PC-9 (cell line): Measurements from ENCODE around the gene CACNA2D4. TPM values are rescaled to one million over a fixed set of nuclear protein-coding genes. Genes with fewer than 3 reads are reported as not detected.
"Not testable (repeated sequence)": the region's sequence is repeated elsewhere in the genome, so short reads cannot be mapped to it uniquely, and the experiment has no call there.

ENCODE experiments used
- BruUV-seq: library from RNA; stranded (reverse); fragments of 400-500 nt; replicated peaks from 2 replicates; lab custom pipeline; 2021; lab: Mats Ljungman, UMichigan
- CTCF ChIA-PET: fragments of 300-600 bp; sonication (Branson Sonifier 250); formaldehyde crosslinking; loops from one replicate; lab custom pipeline; 2022; ENCODE audit warnings: antibody characterized with exemption; lab: Charles Lee
- POLR2A ChIA-PET: fragments of 300-600 bp; sonication (Branson Sonifier 250); formaldehyde crosslinking; loops from one replicate; lab custom pipeline; 2022; ENCODE audit warnings: antibody characterized with exemption; ENCODE audit not compliant: unreplicated experiment; lab: Charles Lee
- DNase-seq, 2 experiments: peaks; one replicate each; pipeline versions ENCODE4 v3.0.0 to v3.0.0-alpha.2; 2015 to 2022; ENCODE audit warnings: mixed read lengths in 1 of 2
- H2AFZ ChIP-seq: fragments of 200-600 bp; sonication (generic); 2 replicates; pipeline ENCODE4 v1.8.1; 2017; ENCODE audit warnings: antibody characterized with exemption
- H3F3A ChIP-seq: fragments of 200-600 bp; sonication (generic); 2 replicates; pipeline ENCODE4 v1.8.1; 2017; ENCODE audit warnings: antibody characterized with exemption, mild to moderate bottlenecking, low read depth; ENCODE audit not compliant: insufficient read depth
- H3K27ac ChIP-seq: fragments of 200-600 bp; sonication (generic); 2 replicates; pipeline ENCODE4 v1.6.1; 2016; ENCODE audit warnings: mixed run types
- H3K27me3 ChIP-seq: fragments of 200-600 bp; sonication (generic); 2 replicates; pipeline ENCODE4 v1.6.1; 2016; ENCODE audit warnings: low read depth, mixed run types; ENCODE audit not compliant: insufficient read depth
- H3K36me3 ChIP-seq: fragments of 200-600 bp; sonication (generic); 2 replicates; pipeline ENCODE4 v1.6.1; 2016; ENCODE audit warnings: low read depth, mixed run types
- H3K4me1 ChIP-seq: fragments of 200-600 bp; sonication (generic); replicated peaks from 2 replicates; pipeline ENCODE4 v1.6.1; 2016; ENCODE audit warnings: mixed run types; ENCODE audit not compliant: insufficient read depth
- H3K4me2 ChIP-seq: fragments of 200-600 bp; sonication (generic); 2 replicates; pipeline ENCODE4 v1.6.1; 2017; ENCODE audit warnings: mixed run types
- H3K4me3 ChIP-seq: fragments of 200-600 bp; sonication (generic); 2 replicates; pipeline ENCODE4 v1.6.1; 2016; ENCODE audit warnings: mixed run types
- H3K79me2 ChIP-seq: fragments of 200-600 bp; sonication (generic); 2 replicates; pipeline ENCODE4 v1.6.1; 2017; ENCODE audit warnings: low read depth, mixed run types
- H3K9me2 ChIP-seq: fragments of 200-600 bp; sonication (generic); 2 replicates; pipeline ENCODE4 v1.8.1; 2017; ENCODE audit warnings: mild to moderate bottlenecking; ENCODE audit not compliant: insufficient read depth
- H3K9me3 ChIP-seq: fragments of 200-600 bp; sonication (generic); 2 replicates; pipeline ENCODE4 v1.8.1; 2016; ENCODE audit warnings: low read depth; ENCODE audit not compliant: insufficient read depth
- H4K20me1 ChIP-seq: fragments of 200-600 bp; sonication (generic); 2 replicates; pipeline ENCODE4 v1.8.1; 2017; ENCODE audit not compliant: insufficient read depth
- CTCF ChIP-seq: fragments of 200-600 bp; sonication (generic); conservative IDR thresholded peaks from 2 replicates; pipeline ENCODE4 v1.6.1; 2017; ENCODE audit warnings: mixed run types, antibody characterized with exemption, mild to moderate bottlenecking, moderate library complexity
- EZH2 ChIP-seq: fragments of 200-600 bp; sonication (generic); IDR thresholded peaks from 2 replicates; pipeline ENCODE4 v1.8.0; 2017; ENCODE audit warnings: antibody characterized with exemption, low read depth
- intact Hi-C: fragments of 100-400 bp; cut with micrococcal nuclease; formaldehyde crosslinking; loops from one replicate; pipeline ENCODE4 v1.10.0; 2022; ENCODE audit not compliant: unreplicated experiment
- total RNA-seq: library from RNA; stranded (reverse); gene quantifications from 2 replicates; pipeline ENCODE4 v1.2.3, GENCODE V29; 2021

Gene CACNA2D4
- total RNA-seq, 1 experiment from 2014 or later: not detected

GRCh38 chr12:1948883-1949282 is 30.4 kb upstream of the CACNA2D4 start:
- Histone ChIP-seq H3K36me3 (no peaks in the 10 kb centered on the region), H3K4me3 (no peak overlapping the region), H2AFZ (no peak overlapping the region), H3K79me2 (no peaks in the 10 kb centered on the region), H3K9me3 (no peaks in the 10 kb centered on the region), H3K4me2 (no peak overlapping the region), H4K20me1 (no peaks in the 10 kb centered on the region), H3K27me3 (no peaks in the 10 kb centered on the region), H3K9me2 (no peaks in the 10 kb centered on the region), H3K27ac (no peak overlapping the region), H3F3A (no peaks in the 10 kb centered on the region), H3K4me1 (no peaks in the 10 kb centered on the region)
- ChIA-PET CTCF (no interaction called here), POLR2A (interaction anchor here (0.7 kb wide), 1 partner anchor 252 kb away, joined by 3 read pairs; no protein-coding TSS in a partner anchor)
- no peak for TF ChIP-seq CTCF
- no peak for TF ChIP-seq EZH2
- intact Hi-C loops: no loop called here
- DNase-seq: no peak
- BruUV-seq: no TSS peak

GRCh38 chr12:1947081-1947480 is 28.6 kb upstream of the CACNA2D4 start:
- no peaks in the 10 kb centered on the region for H3K36me3 ChIP-seq
- H3K4me2 ChIP-seq: no peak overlapping the region
- no peaks in the 10 kb centered on the region for H3K27me3 ChIP-seq
- POLR2A ChIA-PET: no interaction called here
- no peak for DNase-seq
- no peaks in the 10 kb centered on the region for H3K9me3 ChIP-seq
- no peaks in the 10 kb centered on the region for H3F3A ChIP-seq
- no peaks in the 10 kb centered on the region for H3K79me2 ChIP-seq
- BruUV-seq: no TSS peak
- H2AFZ ChIP-seq: no peak overlapping the region
- H3K27ac ChIP-seq: no peak overlapping the region
- no peaks in the 10 kb centered on the region for H3K4me1 ChIP-seq
- TF ChIP-seq EZH2 (no peak), CTCF (no peak)
- no peak overlapping the region for H3K4me3 ChIP-seq
- H3K9me2 ChIP-seq: no peaks in the 10 kb centered on the region
- intact Hi-C loops: no loop called here
- CTCF ChIA-PET: no interaction called here
- no peaks in the 10 kb centered on the region for H4K20me1 ChIP-seq

GRCh38 chr12:1946296-1946695 is 27.8 kb upstream of the CACNA2D4 start:
- H4K20me1 ChIP-seq: no peaks in the 10 kb centered on the region
- no peak overlapping the region for H3K4me3 ChIP-seq
- CTCF ChIA-PET: no interaction called here
- H3K4me2 ChIP-seq: no peak overlapping the region
- intact Hi-C loops: no loop called here
- H3K27me3 ChIP-seq: no peaks in the 10 kb centered on the region
- H3K36me3 ChIP-seq: no peaks in the 10 kb centered on the region
- no peaks in the 10 kb centered on the region for H3K9me2 ChIP-seq
- H3F3A ChIP-seq: no peaks in the 10 kb centered on the region
- no peaks in the 10 kb centered on the region for H3K9me3 ChIP-seq
- TF ChIP-seq CTCF (no peak), EZH2 (no peak)
- no peaks in the 10 kb centered on the region for H3K4me1 ChIP-seq
- POLR2A ChIA-PET: no interaction called here
- no peak for DNase-seq
- H3K27ac ChIP-seq: no peak overlapping the region
- H2AFZ ChIP-seq: no peak overlapping the region
- BruUV-seq: no TSS peak
- no peaks in the 10 kb centered on the region for H3K79me2 ChIP-seq

- BruUV-seq, H3K4me2 ChIP-seq, H3K9me3 ChIP-seq, DNase-seq, H3K79me2 ChIP-seq, CTCF ChIA-PET, POLR2A ChIA-PET, H3K4me1 ChIP-seq, H3K27me3 ChIP-seq, H3F3A ChIP-seq, intact Hi-C loops, H3K27ac ChIP-seq, H3K36me3 ChIP-seq, H4K20me1 ChIP-seq, H2AFZ ChIP-seq, H3K9me2 ChIP-seq, H3K4me3 ChIP-seq: not testable (repeated sequence)
Observed at GRCh38 chr12:1945502-1945901, 27.1 kb upstream of the CACNA2D4 start.
